GM12878 (cell line): ENCODE data around the gene ATXN7L1. TPM values are rescaled to one million over a fixed set of nuclear protein-coding genes. Genes with fewer than 3 reads are reported as not detected.
A peak's percentile ranks its signal among the peaks of the same experiment; 100 is the strongest.

Experiments
- ATAC-seq: fragments of 200-7000 bp; cut with Tn5 transposase; 3 replicates; pipeline ENCODE4 v1.9.1; 2020; ENCODE audit warnings: mild to moderate bottlenecking, moderate library complexity
- BruUV-seq: library from RNA; stranded (reverse); fragments of 400-500 nt; replicated peaks from 2 replicates; lab custom pipeline; 2021; lab: Mats Ljungman, UMichigan
- CTCF ChIA-PET: fragments of 300-600 bp; sonication (Branson Sonifier 250); formaldehyde crosslinking; extraction: SDS; loops from one replicate; lab custom pipeline; 2021; ENCODE audit warnings: inconsistent platforms; lab: Yijun Ruan, JAX
- POLR2A ChIA-PET: fragments of 350-600 bp; formaldehyde crosslinking; extraction: SDS; loops from one replicate; lab custom pipeline; 2021; ENCODE audit warnings: inconsistent platforms; lab: Charles Lee
- RAD21 ChIA-PET: fragments of 300-600 bp; sonication (Branson Sonifier 250); formaldehyde crosslinking; loops from one replicate; lab custom pipeline; 2023; ENCODE audit warnings: antibody characterized with exemption; ENCODE audit not compliant: unreplicated experiment; lab: Charles Lee
- SMC1A ChIA-PET: fragments of 300-600 bp; sonication (Branson Sonifier 250); formaldehyde crosslinking; loops from one replicate; lab custom pipeline; 2023; ENCODE audit not compliant: unreplicated experiment, uncharacterized antibody; lab: Charles Lee
- DNase-seq: peaks from one replicate; pipeline ENCODE4 v3.0.0-alpha.2; 2011; ENCODE audit warnings: low read depth, low spot score
- FAIRE-seq: peaks from 3 replicates; lab custom pipeline; 2011; peaks lifted over from hg19 to GRCh38; lab: Jason Lieb, UNC
- H2AFZ ChIP-seq: 2 replicates; pipeline ENCODE4 v1.6.0; 2011; ENCODE audit warnings: low read depth, low read length, control low read depth; ENCODE audit not compliant: control insufficient read depth
- H3K27ac ChIP-seq: 2 replicates; pipeline ENCODE4 v1.5.1; 2011; ENCODE audit warnings: control low read depth; ENCODE audit not compliant: control insufficient read depth, insufficient read depth
- H3K27me3 ChIP-seq, 2 experiments: replicated peaks in 1 of 2; 2 replicates each; pipeline versions ENCODE4 v1.6.0 to v1.6.1; 2011; ENCODE audit warnings: low read length in 1 of 2; ENCODE audit not compliant: control insufficient read depth in 2 of 2, insufficient read depth in 2 of 2
- H3K36me3 ChIP-seq, 2 experiments: 2 replicates each; pipeline ENCODE4 v1.5.1; 2011; ENCODE audit warnings: low read length in 1 of 2; ENCODE audit not compliant: control insufficient read depth in 2 of 2, insufficient read depth in 2 of 2
- H3K4me1 ChIP-seq: 2 replicates; pipeline ENCODE4 v1.6.1; 2011; ENCODE audit warnings: mild to moderate bottlenecking, low read length, moderate library complexity, mixed read lengths; ENCODE audit not compliant: control insufficient read depth, insufficient read depth
- H3K4me2 ChIP-seq: 2 replicates; pipeline ENCODE4 v1.6.0; 2011; ENCODE audit warnings: control low read depth; ENCODE audit not compliant: control insufficient read depth, insufficient read depth
- H3K4me3 ChIP-seq: fragments of 200-600 bp; sonication (generic); 2 replicates; pipeline ENCODE4 v1.5.1; 2016
- H3K79me2 ChIP-seq: 2 replicates; pipeline ENCODE4 v1.6.0; 2011; ENCODE audit warnings: low read length; ENCODE audit not compliant: control insufficient read depth, insufficient read depth
- H3K9ac ChIP-seq: 2 replicates; pipeline ENCODE4 v1.8.0; 2011; ENCODE audit warnings: low read length, control low read depth, mixed read lengths; ENCODE audit not compliant: control insufficient read depth, insufficient read depth
- H3K9me3 ChIP-seq: replicated peaks from 3 replicates; pipeline ENCODE4 v1.5.1; 2011; ENCODE audit warnings: mild to moderate bottlenecking, low read length; ENCODE audit not compliant: control insufficient read depth, insufficient read depth
- H4K20me1 ChIP-seq: 2 replicates; pipeline ENCODE4 v1.6.0; 2011; ENCODE audit not compliant: control insufficient read depth, insufficient read depth
- BACH1 ChIP-seq: fragments of 450-650 bp; IDR thresholded peaks from 2 replicates; pipeline ENCODE4 v1.6.1; 2017; ENCODE audit warnings: mild to moderate bottlenecking, borderline replicate concordance
- CREB1 ChIP-seq: IDR thresholded peaks from 2 replicates; pipeline ENCODE4 v1.6.1; 2012; ENCODE audit warnings: low read depth, mild to moderate bottlenecking, inconsistent platforms
- HDAC2 ChIP-seq: fragments of 200-600 bp; sonication (generic); IDR thresholded peaks from 2 replicates; pipeline ENCODE4 v1.6.1; 2017
- IKZF1 ChIP-seq: fragments of 450-650 bp; conservative IDR thresholded peaks from 2 replicates; pipeline ENCODE4 v1.6.1; 2017; ENCODE audit warnings: antibody characterized with exemption, mild to moderate bottlenecking
- MEF2B ChIP-seq: fragments of 450-650 bp; IDR thresholded peaks from 2 replicates; pipeline ENCODE4 v1.6.1; 2018; ENCODE audit warnings: mild to moderate bottlenecking, moderate library complexity; ENCODE audit not compliant: partially characterized antibody, poor library complexity, severe bottlenecking
- NFYB ChIP-seq: IDR thresholded peaks from 2 replicates; pipeline ENCODE4 v1.6.1; 2011; ENCODE audit warnings: low read depth, mild to moderate bottlenecking, low read length, improper control_type of control experiment, moderate library complexity; ENCODE audit not compliant: insufficient read depth
- POLR2AphosphoS5 ChIP-seq: IDR thresholded peaks from 2 replicates; pipeline ENCODE4 v1.6.1; 2011; ENCODE audit warnings: mild to moderate bottlenecking, low read length, inconsistent platforms
- RAD21 ChIP-seq: IDR thresholded peaks from 2 replicates; pipeline ENCODE4 v1.6.1; 2011; ENCODE audit warnings: mild to moderate bottlenecking, low read depth, low read length, moderate library complexity; ENCODE audit not compliant: insufficient read depth
- SREBF2 ChIP-seq: IDR thresholded peaks from 2 replicates; pipeline ENCODE4 v1.6.1; 2012; ENCODE audit warnings: mild to moderate bottlenecking, low read length
- WGBS: methylation state at CpG from one replicate; pipeline ENCODE4 v1.1.6; 2016; ENCODE audit warnings: low lambda C conversion rate; ENCODE audit not compliant: insufficient replicate concordance, insufficient coverage; ENCODE audit errors: missing lambda C conversion rate; 5-methylcytosine and 5-hydroxymethylcytosine counted together
- in situ Hi-C: fragments of 300-500 bp; cut with MboI; formaldehyde crosslinking; loops from 9 replicates; pipeline ENCODE4 v1.14.3; 2018; ENCODE audit warnings: mixed read lengths
- intact Hi-C: fragments of 100-400 bp; cut with micrococcal nuclease; formaldehyde crosslinking; loops from one replicate; pipeline ENCODE4 v1.14.2; 2022; ENCODE audit not compliant: unreplicated experiment
- polyA plus RNA-seq, 11 experiments: library from polyadenylated mRNA; depleted of rRNA in 4 of 11; unstranded in 6 of 11; stranded (reverse) in 5 of 11; fragments of >200 nt; fragmentation: Nextera tagmentation in 4 of 11; fragmentation: Illumina TruSeq in 1 of 11; extraction: Ambion mirVana in 4 of 11; extraction: Trizol in 1 of 11; gene quantifications; 1 replicate in 1 of 11; 2 replicates in 10 of 11; pipeline versions ENCODE4 v1.2.1 to v1.2.3, GENCODE V29; 2011 to 2016; ENCODE audit warnings: inconsistent platforms in 2 of 11, missing spikeins in 2 of 11, low read depth in 1 of 11
- total RNA-seq, 4 experiments: library from RNA; depleted of rRNA in 3 of 4; stranded (reverse); fragments of >200 nt in 3 of 4; fragmentation: Illumina TruSeq in 1 of 4; extraction: Trizol in 1 of 4; gene quantifications; 2 replicates each; pipeline versions ENCODE4 v1.2.1 to v1.2.3, GENCODE V29; 2013 to 2021
- TF ChIP-seq, protein P1 (sequence below), 3 experiments: IDR thresholded peaks in 2 of 3; conservative IDR thresholded peaks in 1 of 3; 2 replicates each; pipeline ENCODE4 v1.5.1; 2011; ENCODE audit warnings: low read depth in 3 of 3, low read length in 3 of 3, mild to moderate bottlenecking in 3 of 3, control low read depth in 2 of 3, moderate library complexity in 2 of 3, inconsistent platforms in 1 of 3, mixed read lengths in 1 of 3; ENCODE audit not compliant: control insufficient read depth in 2 of 3, insufficient read depth in 1 of 3; ENCODE audit errors: extremely low read depth in 1 of 3

Gene ATXN7L1
- total and polyA plus RNA-seq, 10 of the 15 experiments (the other 5 are each of a cell fraction or from before 2014, with no cell fraction given), result 0.40 to 2.9 (median 1.2) TPM

DNA sequence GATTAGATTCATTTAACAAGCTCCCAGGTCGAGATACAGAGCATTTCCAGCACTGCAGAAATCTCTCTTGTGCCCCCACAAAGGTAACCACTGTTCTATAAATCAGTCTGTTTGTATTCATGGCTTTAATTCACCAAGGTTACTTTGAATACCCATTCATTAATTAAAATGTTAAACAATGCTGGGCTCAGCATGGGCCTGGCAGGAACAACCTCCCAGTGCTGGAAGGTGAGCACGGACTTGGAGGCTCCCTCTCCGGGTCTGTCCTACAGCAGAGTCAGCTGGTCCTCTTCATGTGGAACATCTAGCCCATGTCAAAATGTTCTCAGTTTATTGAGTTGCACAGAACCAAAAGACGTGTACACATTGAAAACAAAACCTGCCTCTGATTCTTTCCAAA, 279.5 kb downstream of the ATXN7L1 start (continued):
- TF ChIP-seq SREBF2, result no peak
- TF ChIP-seq, all 136 proteins: peak for 0

DNA sequence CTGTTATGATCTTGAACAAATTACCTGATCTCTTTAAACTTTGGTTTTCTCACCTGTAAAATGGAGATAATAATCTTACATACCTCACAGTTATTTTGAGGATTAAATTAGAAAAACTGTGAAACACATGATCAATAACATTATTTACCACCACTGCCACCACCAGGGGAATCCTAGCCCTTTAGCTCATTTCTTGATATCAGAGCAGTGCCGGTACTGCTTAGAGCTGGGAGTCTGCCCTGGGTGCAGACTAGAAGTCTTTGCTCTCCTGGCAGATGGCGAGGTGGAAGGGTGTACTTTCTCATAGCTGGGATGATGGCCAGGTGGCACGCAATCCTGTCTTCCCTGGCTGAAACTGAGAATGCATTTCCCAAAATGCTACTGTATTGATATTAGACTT, 282.4 kb downstream of the ATXN7L1 start:
- no peak for DNase-seq
- H3K4me3 ChIP-seq, result no peak overlapping the region
- BruUV-seq, result no TSS peak
- no peaks in the 10 kb centered on the region for H3K9me3 ChIP-seq
- no peak overlapping the region for H3K9ac ChIP-seq
- 3% methylated on average over 3 of the region's 3 CpGs for WGBS
- H3K4me2 ChIP-seq, result no peak overlapping the region
- ChIA-PET SMC1A (interaction anchor here (0.7 to 1.6 kb wide), 8 partner anchors 11 to 664 kb away, joined by 3 to 4 read pairs (median 3); no protein-coding TSS in a partner anchor), POLR2A (interaction anchor here (0.5 to 0.7 kb wide), 2 partner anchors 26 to 166 kb away, joined by 4 to 6 read pairs; no protein-coding TSS in a partner anchor), CTCF (interaction anchor here (0.8 to 3.1 kb wide), 7 partner anchors 60 to 710 kb away, joined by 3 to 17 read pairs (median 4); partner anchors contain the start of gene RINT1), RAD21 (interaction anchor here (0.5 to 3.1 kb wide), 6 partner anchors 11 to 613 kb away, joined by 3 to 13 read pairs (median 4); partner anchors contain the start of gene RINT1)
- no peaks in the 10 kb centered on the region for H4K20me1 ChIP-seq
- FAIRE-seq, result no peak
- peaks cover 8% of the 10 kb centered on the region; the same call in 1 of the 2 replicates for H3K4me1 ChIP-seq
- TF ChIP-seq RAD21, result 0 out of 2 replicates have a peak, but pooled peaks have one; percentile 15
- no peak for TF ChIP-seq NFYB
- TF ChIP-seq CREB1, result no peak
- peak; percentile 29; the same call in 1 of the 2 replicates for TF ChIP-seq IKZF1
- no peak for TF ChIP-seq POLR2AphosphoS5
- TF ChIP-seq, protein P1, sequence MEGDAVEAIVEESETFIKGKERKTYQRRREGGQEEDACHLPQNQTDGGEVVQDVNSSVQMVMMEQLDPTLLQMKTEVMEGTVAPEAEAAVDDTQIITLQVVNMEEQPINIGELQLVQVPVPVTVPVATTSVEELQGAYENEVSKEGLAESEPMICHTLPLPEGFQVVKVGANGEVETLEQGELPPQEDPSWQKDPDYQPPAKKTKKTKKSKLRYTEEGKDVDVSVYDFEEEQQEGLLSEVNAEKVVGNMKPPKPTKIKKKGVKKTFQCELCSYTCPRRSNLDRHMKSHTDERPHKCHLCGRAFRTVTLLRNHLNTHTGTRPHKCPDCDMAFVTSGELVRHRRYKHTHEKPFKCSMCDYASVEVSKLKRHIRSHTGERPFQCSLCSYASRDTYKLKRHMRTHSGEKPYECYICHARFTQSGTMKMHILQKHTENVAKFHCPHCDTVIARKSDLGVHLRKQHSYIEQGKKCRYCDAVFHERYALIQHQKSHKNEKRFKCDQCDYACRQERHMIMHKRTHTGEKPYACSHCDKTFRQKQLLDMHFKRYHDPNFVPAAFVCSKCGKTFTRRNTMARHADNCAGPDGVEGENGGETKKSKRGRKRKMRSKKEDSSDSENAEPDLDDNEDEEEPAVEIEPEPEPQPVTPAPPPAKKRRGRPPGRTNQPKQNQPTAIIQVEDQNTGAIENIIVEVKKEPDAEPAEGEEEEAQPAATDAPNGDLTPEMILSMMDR (IDR thresholded peaks at IDR 0.05 in 2 of 3, conservative IDR thresholded peaks at IDR 0.05 in 1 of 3; ENCODE audit: control insufficient read depth in 2 of 3, extremely low read depth in 1 of 3, insufficient read depth in 1 of 3, low read depth in 3 of 3, low read length in 3 of 3), result peak in 2 of 3 experiments; percentile 3 to 12; a peak in 1 of 6 replicates
- no peak for TF ChIP-seq HDAC2
- TF ChIP-seq BACH1, result no peak
- peak; percentile 7 for TF ChIP-seq MEF2B
- peak; percentile 60 for ATAC-seq
- no peaks in the 10 kb centered on the region for H3K79me2 ChIP-seq
- H3K36me3 ChIP-seq, result no peaks in the 10 kb centered on the region
- H3K27me3 ChIP-seq, result no peaks in the 10 kb centered on the region
- intact Hi-C loops, result no loop called here
- no peak overlapping the region for H3K27ac ChIP-seq
- in situ Hi-C loops, result no loop called here
- peak overlapping the region; percentile 64; the same call in 1 of the 2 replicates for H2AFZ ChIP-seq
